Urinary bladder (tissue), 4 donors: ENCODE measurements around the gene L3MBTL4. TPM values are rescaled to one million over a fixed set of nuclear protein-coding genes. Genes with fewer than 3 reads are reported as not detected.
"Not testable (repeated sequence)": the region's sequence is repeated elsewhere in the genome, so short reads cannot be mapped to it uniquely, and the experiment has no call there.

Source experiments
- DNase-seq: peaks from one replicate; pipeline ENCODE4 v3.0.0-alpha.2; 2015; ENCODE audit errors: extremely low spot score
- H3K27ac ChIP-seq: one replicate; pipeline ENCODE4 v1.5.1; 2013; ENCODE audit warnings: low read depth, mild to moderate bottlenecking, moderate library complexity
- H3K36me3 ChIP-seq: one replicate; pipeline ENCODE4 v1.6.1; 2013; ENCODE audit warnings: mild to moderate bottlenecking, moderate library complexity; ENCODE audit not compliant: insufficient read depth
- H3K4me1 ChIP-seq: one replicate; pipeline ENCODE4 v1.6.1; 2013; ENCODE audit warnings: mild to moderate bottlenecking, moderate library complexity; ENCODE audit not compliant: insufficient read depth
- H3K4me3 ChIP-seq: one replicate; pipeline ENCODE4 v1.5.1; 2013; ENCODE audit warnings: low read depth, low read length
- WGBS: extraction: QIAGEN DNeasy Blood & Tissue Kit; methylation state at CpG from one replicate; pipeline ENCODE4 v1.1.7; 2013; 5-methylcytosine and 5-hydroxymethylcytosine counted together
- polyA plus RNA-seq: library from polyadenylated mRNA; stranded (reverse); fragments of 200-250 nt; gene quantifications from one replicate; pipeline ENCODE4 v1.2.3, GENCODE V29; 2013
- total RNA-seq: library from RNA; depleted of rRNA; stranded (reverse); fragments of >200 nt; gene quantifications from one replicate; pipeline ENCODE4 v1.2.3, GENCODE V29; 2014
- donor health status: healthy with polysubstance abuse.
- donor health status: healthy.

Gene L3MBTL4
- total and polyA plus RNA-seq, 2 donors = 0.98 to 6.7 TPM

DNA sequence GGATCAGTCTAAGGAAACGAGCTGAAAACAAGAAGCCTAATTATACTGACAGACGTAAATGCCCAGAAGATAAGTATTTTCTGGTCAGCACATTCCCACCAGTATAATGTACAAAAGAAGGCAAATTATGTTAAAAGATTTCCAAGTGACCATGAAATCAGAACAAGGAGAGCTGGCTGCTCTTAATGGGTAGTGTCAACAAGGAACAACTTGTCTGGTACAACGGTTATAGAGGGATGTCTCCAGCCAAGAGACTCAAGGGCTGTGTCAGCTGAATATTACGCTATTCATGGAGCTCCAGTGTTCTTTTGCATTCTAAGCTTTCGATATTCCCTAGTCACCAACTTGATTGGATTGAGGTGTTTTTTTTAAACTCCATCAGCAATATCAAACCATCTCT, 8.6 kb upstream of the L3MBTL4 start:
- H3K36me3 ChIP-seq = no peaks in the 10 kb centered on the region
- H3K4me3 ChIP-seq = no peak overlapping the region
- no peak overlapping the region for H3K27ac ChIP-seq
- no peak for DNase-seq
- WGBS = 69% methylated on average over 5 of the region's 5 CpGs
- no peaks in the 10 kb centered on the region for H3K4me1 ChIP-seq

DNA sequence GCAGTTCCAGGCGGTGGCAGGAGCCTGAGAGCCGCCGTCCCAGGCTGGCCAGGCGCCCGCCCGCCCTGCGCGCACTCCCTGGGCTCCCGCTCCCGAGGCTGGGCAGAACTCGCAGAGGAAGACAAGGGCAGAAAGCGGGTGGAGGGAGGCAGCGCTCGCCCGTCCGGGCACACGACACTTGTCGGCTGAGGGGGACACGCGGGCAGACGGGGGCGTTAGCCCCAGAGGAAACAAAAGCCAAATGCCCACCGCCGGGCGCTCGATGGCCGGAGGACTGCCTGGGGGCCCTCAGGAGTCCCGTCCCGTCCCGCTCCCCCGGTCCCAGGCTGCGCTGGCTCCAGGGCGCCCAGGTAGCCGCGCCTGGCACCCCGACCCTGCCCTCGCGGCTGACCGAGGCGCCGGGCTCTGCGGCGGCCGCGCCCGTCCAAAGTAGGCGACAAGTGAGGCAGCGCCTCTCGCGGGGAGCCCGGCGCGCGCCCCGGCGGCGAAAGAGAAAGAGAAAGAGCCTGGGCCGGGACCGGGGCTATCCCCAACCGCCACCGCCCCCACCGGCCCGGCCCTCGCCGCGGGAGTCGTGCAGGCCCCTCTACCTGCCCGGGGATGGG, 491 bp downstream of the L3MBTL4 start:
- no peaks in the 10 kb centered on the region for H3K36me3 ChIP-seq
- no peaks in the 10 kb centered on the region for H3K4me1 ChIP-seq
- H3K4me3 ChIP-seq = peak overlapping the region; percentile 97
- whole genome bisulfite sequencing = under 1% methylated on average over 67 of the region's 68 CpGs
- DNase-seq = no peak
- peak overlapping the region; percentile 92 for H3K27ac ChIP-seq

DNA sequence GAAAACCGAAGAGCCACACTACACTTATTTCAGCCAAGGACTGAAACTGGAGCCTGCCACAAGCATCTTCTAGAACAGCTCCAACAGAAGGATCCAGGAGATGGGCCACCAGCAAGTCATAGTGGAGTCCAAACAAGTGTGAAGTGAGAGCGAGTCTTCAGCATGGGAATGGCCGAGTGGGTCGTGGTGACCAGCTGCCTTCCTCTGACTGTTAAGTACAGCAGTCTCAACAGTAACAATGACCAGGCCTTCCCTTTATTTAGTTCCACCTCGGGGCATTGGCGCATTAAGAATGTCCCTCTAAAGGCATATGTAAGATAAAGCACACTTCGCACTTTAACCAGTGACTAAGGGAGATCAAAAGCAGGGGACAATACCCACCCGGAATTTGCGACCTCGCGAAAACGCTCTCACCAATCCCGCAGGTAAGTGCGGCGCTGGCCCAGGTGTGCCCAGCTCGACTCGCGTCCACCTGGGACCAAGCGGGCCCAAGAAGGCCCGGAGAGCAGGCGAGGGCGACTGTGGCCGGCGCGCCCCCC, 1.1 kb downstream of the L3MBTL4 start:
- H3K4me1 ChIP-seq = no peaks in the 10 kb centered on the region
- 30% methylated on average over 25 of the region's 25 CpGs for WGBS
- H3K4me3 ChIP-seq = peak overlapping the region; percentile 97
- no peak for DNase-seq
- H3K27ac ChIP-seq = no peak overlapping the region
- no peaks in the 10 kb centered on the region for H3K36me3 ChIP-seq

DNA sequence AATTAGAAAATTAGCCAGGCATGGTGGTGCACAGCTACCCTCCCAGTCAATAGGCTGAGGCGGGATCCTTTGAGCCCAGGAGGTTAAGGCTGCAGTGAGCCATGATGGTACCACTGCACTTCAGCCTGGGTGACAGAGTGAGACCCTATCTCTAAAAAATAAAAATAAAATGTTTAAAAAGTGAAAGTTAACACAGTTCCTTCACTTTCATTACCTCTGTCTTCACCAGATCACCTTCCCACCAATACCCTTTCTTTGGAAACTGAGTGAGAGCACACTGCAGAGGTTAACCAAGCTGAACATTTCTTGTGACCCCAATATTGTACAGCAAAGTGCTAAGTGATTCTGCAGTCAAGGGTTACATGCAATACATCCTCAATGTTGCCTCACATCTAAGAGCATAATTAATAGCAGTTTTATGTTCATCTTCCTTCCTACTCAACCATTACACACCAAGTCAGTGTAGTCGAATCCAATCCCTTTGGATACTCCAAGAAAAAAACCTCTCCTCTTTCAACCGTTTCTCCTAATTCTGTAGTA, 1.7 kb downstream of the L3MBTL4 start:
- DNase-seq = no peak
- H3K4me1 ChIP-seq = no peaks in the 10 kb centered on the region
- no peaks in the 10 kb centered on the region for H3K36me3 ChIP-seq
- no peak overlapping the region for H3K27ac ChIP-seq
- no peak overlapping the region for H3K4me3 ChIP-seq
- 80% methylated on average over 3 of the region's 3 CpGs for WGBS

DNA sequence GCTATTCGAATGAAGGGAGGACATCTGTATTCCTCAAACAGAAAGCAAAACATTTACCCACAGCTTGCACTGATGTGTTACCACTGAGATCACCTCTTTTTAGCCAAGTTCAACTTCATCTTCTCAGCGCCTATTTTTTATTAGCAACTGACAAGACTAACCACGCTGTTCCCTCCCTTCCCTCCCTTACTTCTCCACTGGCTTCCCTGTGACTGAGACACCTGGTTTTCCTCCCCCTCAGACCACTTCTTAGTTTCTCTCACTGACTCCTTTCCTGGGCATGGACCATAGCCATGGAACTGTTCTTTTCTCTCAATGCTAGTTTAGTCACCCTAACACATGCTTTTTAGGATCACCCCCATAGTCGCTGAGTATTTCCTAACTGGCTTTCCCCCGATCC, 3.3 kb downstream of the L3MBTL4 start:
- no peaks in the 10 kb centered on the region for H3K4me1 ChIP-seq
- no peak for DNase-seq
- H3K36me3 ChIP-seq = no peaks in the 10 kb centered on the region
- H3K4me3 ChIP-seq = no peak overlapping the region
- WGBS = 73% methylated on average over 5 of the region's 5 CpGs
- H3K27ac ChIP-seq = no peak overlapping the region

DNA sequence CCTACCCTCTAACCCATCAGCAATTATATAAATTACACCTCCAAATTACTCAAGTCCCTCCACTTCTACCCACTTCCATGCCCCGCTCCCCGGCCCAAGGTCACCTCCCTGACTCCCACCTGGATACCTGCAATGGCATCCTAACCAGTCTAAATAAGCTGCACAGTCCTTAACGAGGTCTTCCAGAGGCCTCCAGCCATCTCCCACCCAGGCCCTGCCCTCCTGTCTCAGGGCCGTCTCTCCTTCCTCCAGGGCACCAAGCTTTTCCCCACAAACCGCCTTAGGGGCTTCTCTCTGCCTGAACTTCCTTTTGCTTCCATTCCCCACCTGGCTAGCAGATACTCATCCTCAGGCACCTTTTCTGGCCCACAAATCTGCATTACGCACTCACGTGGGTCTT, 4.8 kb downstream of the L3MBTL4 start:
- 95% methylated on average over 7 of the region's 7 CpGs for WGBS

DNA sequence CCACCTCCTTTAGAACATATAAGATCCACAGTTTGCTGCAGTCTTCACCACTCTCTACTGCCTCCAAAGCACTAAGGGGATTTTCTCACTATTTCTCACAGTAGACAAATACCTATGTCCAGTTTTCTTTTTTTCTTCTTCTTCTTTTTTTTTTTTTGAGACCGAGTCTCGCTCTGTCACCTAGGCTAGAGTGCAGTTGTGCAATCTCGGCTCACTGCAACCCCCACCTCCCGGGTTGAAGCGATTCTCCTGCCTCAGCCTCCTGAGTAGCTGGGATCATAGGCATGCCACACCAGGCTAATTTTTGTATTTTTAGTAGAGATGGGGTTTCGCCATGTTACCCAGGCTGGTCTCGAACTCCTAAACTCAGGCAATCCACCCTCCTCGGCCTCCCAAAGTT, 6.2 kb downstream of the L3MBTL4 start:
- not testable (repeated sequence) for H3K4me1 ChIP-seq, H3K36me3 ChIP-seq, H3K4me3 ChIP-seq, H3K27ac ChIP-seq, DNase-seq
- 92% methylated on average over 8 of the region's 8 CpGs for WGBS

More for the DNA sequence above, 4.8 kb downstream of the L3MBTL4 start:
- Histone ChIP-seq H3K36me3 (no peaks in the 10 kb centered on the region), H3K4me1 (peaks cover 2% of the 10 kb centered on the region), H3K4me3 (no peak overlapping the region), H3K27ac (no peak overlapping the region)
- DNase-seq = no peak

DNA sequence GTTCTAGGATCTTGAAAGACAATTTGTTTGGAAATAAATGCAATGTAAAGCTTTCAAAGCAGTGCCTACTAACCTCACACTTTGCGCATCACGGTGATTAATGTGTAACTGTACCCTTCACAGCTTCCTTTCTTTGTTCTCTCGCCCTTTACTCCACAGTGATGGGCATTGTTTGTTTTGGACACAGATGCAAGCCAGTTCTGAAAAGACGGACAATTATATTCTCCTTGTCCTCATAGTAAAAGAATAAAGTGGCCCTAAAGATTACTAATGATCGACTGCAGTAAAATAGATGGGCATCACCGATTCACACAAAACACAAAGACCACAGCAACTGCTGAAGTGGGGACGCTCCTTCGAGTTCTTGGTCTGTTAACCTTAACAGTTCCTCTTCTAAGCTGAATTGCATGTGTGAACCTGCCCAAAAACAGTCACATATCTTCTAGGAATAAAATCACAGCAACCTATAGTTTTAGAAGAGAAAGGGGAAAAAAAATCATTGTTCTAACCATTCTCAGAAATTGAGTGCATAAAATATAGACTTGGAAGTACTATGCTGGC, 7.7 kb downstream of the L3MBTL4 start:
- WGBS = 78% methylated on average over 8 of the region's 8 CpGs
- peak overlapping the region; percentile 12 for H3K27ac ChIP-seq
- no peak overlapping the region for H3K4me3 ChIP-seq
- H3K4me1 ChIP-seq = peaks cover 2% of the 10 kb centered on the region
- no peaks in the 10 kb centered on the region for H3K36me3 ChIP-seq
- no peak for DNase-seq

DNA sequence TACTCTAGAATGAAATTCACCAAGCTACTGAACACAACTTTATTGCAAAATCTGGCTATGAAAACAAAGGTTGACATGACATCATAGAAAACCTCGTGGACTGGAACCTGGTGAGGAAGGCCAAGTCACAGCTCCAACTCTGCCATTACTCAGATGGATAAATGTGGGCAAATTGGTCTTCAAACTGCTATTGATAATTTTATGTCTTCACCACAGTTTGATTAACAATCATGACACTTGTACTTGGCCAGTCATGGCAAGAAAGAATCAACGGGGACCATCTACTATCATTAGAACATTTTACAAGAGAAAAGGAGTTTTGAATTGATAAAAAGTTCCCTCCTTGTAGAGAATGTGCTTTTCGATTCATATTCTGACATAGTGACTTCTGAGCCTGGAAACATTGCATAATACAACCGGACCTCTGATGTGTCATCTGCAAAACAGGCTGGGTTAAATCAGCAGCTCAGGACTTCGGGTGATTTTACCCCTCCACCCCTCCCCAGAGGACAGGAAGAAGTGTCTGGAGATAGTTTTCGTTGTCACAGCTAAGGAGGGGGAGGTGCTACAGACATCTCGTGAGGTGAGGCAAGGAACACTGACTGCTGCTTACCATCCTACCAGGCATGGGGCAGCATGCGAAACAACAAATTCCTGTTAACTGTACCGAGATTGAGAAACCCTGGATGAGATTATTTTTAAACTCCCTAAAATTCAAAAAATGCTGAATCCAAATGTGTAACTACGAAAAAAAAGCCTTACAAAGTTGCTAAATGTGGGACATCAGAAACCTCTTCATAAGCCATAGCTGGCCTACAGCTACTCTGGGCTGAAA, 8.4 kb downstream of the L3MBTL4 start:
- Histone ChIP-seq H3K4me3 (no peak overlapping the region), H3K36me3 (no peaks in the 10 kb centered on the region), H3K27ac (peak overlapping the region; percentile 12), H3K4me1 (peaks cover 2% of the 10 kb centered on the region)
- no peak for DNase-seq
- WGBS = 50% methylated on average over 10 of the region's 10 CpGs

DNA sequence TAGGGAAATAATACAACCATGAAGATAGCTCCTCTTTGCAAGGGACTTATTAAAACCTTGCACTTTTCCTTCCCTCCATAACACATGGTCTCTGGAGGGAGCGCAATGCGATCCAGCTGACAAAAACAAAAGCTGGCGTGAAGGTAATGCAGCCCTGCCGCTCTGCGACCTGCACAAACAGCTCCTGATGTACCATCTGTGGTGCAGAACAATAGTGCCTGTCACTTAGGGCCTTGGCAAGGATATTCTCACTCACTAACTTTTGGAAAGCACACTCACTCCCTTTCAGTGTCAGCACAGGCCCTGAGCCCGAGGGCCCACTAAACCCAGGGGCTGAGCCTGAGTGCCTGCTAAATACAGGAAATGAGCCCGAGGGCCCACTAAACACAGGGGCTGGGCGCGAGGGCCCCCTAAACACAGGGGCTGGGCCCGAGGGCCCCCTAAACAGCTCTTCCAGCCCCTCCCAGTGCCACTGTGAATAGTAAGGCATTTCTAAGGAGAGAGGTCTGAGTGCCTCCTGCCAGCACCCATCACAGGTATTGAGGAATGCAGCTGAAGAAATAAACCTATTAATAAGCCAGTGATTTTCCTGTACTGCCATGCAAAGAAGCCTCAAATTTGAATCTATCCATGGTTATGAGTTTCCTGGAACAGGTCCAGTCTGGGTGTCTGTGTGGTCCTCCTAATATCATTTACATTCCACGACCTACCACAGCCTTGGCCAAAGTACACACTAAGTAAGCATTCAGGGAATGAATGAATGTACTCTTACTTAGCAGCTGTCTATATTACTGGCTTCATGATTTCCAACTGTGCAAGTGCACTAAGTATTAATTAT, 9.3 kb downstream of the L3MBTL4 start:
- H3K36me3 ChIP-seq = no peaks in the 10 kb centered on the region
- no peak overlapping the region for H3K27ac ChIP-seq
- H3K4me3 ChIP-seq = no peak overlapping the region
- peaks cover 2% of the 10 kb centered on the region for H3K4me1 ChIP-seq
- 73% methylated on average over 11 of the region's 11 CpGs for WGBS
- no peak for DNase-seq

DNA sequence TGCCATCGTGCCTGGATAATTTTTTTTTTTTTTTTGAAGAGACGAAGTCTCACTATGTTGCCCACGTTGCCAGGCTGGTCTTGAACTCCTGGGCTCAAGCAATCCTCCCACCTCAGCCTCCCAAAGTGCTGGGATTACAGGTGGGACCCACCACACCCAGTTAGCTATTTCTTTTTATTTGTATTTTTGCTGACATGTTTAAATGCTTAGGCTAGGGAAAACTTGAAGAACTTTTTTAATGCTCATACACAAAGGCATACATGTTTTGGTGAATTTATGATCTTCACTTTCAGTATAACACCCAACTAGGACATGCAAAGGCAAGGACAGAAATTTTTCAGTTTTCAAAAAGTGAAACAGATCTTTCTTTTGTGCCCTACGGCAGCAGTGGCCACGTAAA, 9.9 kb downstream of the L3MBTL4 start:
- H3K36me3 ChIP-seq = no peaks in the 10 kb centered on the region
- peaks cover 2% of the 10 kb centered on the region for H3K4me1 ChIP-seq
- H3K4me3 ChIP-seq = no peak overlapping the region
- DNase-seq = no peak
- no peak overlapping the region for H3K27ac ChIP-seq
- 85% methylated on average over 5 of the region's 5 CpGs for WGBS

DNA sequence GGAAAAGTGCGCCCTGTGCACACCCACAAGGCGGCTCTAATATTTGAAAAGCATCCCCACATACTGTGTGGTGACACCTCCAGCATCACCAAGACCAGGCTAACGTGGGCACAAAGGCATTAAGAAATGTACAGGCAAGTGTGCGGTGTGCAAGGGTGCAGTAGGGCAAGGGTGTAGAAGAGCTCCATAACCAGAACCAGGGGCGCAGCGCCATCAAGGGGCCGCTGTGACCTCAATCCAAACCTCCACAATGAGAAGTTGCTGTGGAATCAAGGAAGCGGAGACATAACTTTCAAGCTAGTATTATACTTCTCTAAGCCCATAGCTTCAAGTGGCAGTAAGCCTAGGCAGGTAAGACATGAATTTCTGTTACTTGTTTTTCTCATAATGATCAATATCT, 13.0 kb downstream of the L3MBTL4 start:
- no peak overlapping the region for H3K27ac ChIP-seq
- WGBS = 57% methylated on average over 8 of the region's 8 CpGs

DNA sequence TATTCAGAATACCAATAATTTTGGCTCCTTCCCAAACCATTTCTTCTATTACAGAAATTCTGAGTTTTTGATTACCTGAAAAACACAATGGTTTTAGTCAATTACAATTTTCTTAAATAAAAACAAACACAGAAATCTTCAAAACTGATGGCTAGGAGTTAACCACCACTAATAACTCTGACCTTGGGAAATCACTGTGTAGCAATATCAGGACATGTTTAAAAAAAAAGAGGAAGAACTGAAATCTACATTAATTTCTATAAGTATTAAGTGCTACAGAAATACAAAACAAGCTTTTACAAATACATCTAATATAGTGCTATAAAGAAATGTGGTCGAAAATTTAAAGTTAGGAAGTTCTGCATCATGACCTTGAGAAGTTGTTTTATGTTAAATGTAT, 14.9 kb downstream of the L3MBTL4 start:
- H3K27ac ChIP-seq = no peak overlapping the region
- 78% methylated on average over 1 of the region's 1 CpG for WGBS
- no peak overlapping the region for H3K4me3 ChIP-seq

More for the DNA sequence above, 13.0 kb downstream of the L3MBTL4 start:
- peaks cover 2% of the 10 kb centered on the region for H3K4me1 ChIP-seq
- H3K4me3 ChIP-seq = no peak overlapping the region
- H3K36me3 ChIP-seq = no peaks in the 10 kb centered on the region
- no peak for DNase-seq

More for the DNA sequence above, 14.9 kb downstream of the L3MBTL4 start:
- no peak for DNase-seq
- Histone ChIP-seq H3K36me3 (no peaks in the 10 kb centered on the region), H3K4me1 (no peaks in the 10 kb centered on the region)
